A673 (cell line): ENCODE results near the gene B3GNT4. TPM values are rescaled to one million over a fixed set of nuclear protein-coding genes. Genes with fewer than 3 reads are reported as not detected.

ENCODE experiments used
- BruUV-seq: library from RNA; stranded (reverse); fragments of 400-500 nt; replicated peaks from 2 replicates; lab custom pipeline; 2021; lab: Mats Ljungman, UMichigan
- CTCF ChIA-PET: fragments of 300-600 bp; sonication (Branson Sonifier 250); formaldehyde crosslinking; loops from one replicate; lab custom pipeline; 2022; ENCODE audit warnings: antibody characterized with exemption; lab: Charles Lee
- POLR2A ChIA-PET: fragments of 300-600 bp; sonication (Branson Sonifier 250); formaldehyde crosslinking; loops from one replicate; lab custom pipeline; 2022; ENCODE audit warnings: antibody characterized with exemption; ENCODE audit not compliant: low non-redundant PET; lab: Charles Lee
- DNase-seq: peaks from one replicate; pipeline ENCODE4 v3.0.0-alpha.2; 2015; ENCODE audit warnings: low spot score
- H3K27ac ChIP-seq: fragments of 200-600 bp; sonication (generic); 2 replicates; pipeline ENCODE4 v1.5.1; 2016; ENCODE audit warnings: mixed run types, low read depth, mild to moderate bottlenecking, mixed read lengths, antibody characterized with exemption, low read length; ENCODE audit not compliant: poor library complexity, severe bottlenecking
- H3K27me3 ChIP-seq: fragments of 200-600 bp; sonication (generic); replicated peaks from 2 replicates; pipeline ENCODE4 v1.6.1; 2017; ENCODE audit warnings: mixed run types, low read depth, mild to moderate bottlenecking, mixed read lengths, antibody characterized with exemption, low read length; ENCODE audit not compliant: insufficient read depth, poor library complexity
- H3K36me3 ChIP-seq: fragments of 200-600 bp; sonication (generic); 2 replicates; pipeline ENCODE4 v1.6.1; 2016; ENCODE audit warnings: mixed run types, mild to moderate bottlenecking, mixed read lengths, antibody characterized with exemption, low read length; ENCODE audit not compliant: insufficient read depth, poor library complexity, severe bottlenecking
- H3K4me1 ChIP-seq: fragments of 200-600 bp; sonication (generic); 2 replicates; pipeline ENCODE4 v1.6.1; 2017; ENCODE audit warnings: mixed run types, mild to moderate bottlenecking, mixed read lengths, antibody characterized with exemption, low read length; ENCODE audit not compliant: insufficient read depth, poor library complexity, severe bottlenecking
- H3K4me3 ChIP-seq: fragments of 200-600 bp; sonication (generic); 2 replicates; pipeline ENCODE4 v1.5.1; 2016; ENCODE audit warnings: low read depth, mixed run types, mild to moderate bottlenecking, mixed read lengths, low read length; ENCODE audit not compliant: poor library complexity, severe bottlenecking
- H3K9me3 ChIP-seq: fragments of 200-600 bp; sonication (generic); 2 replicates; pipeline ENCODE4 v1.6.1; 2016; ENCODE audit warnings: mixed run types, low read depth, mild to moderate bottlenecking, mixed read lengths, antibody characterized with exemption, low read length; ENCODE audit not compliant: poor library complexity, severe bottlenecking
- CTCF ChIP-seq: fragments of 300-800, 200-600 bp; sonication (generic); conservative IDR thresholded peaks from 2 replicates; pipeline ENCODE4 v1.5.1; 2017; ENCODE audit warnings: low read depth, mild to moderate bottlenecking, antibody characterized with exemption, low read length, moderate library complexity, mixed read lengths
- EZH2 ChIP-seq: fragments of 200-600 bp; sonication (generic); IDR thresholded peaks from 2 replicates; pipeline ENCODE4 v1.6.1; 2017; ENCODE audit warnings: borderline replicate concordance, low read depth, mild to moderate bottlenecking, mixed read lengths, antibody characterized with exemption, low read length; ENCODE audit not compliant: poor library complexity, severe bottlenecking
- intact Hi-C: fragments of 100-400 bp; cut with micrococcal nuclease; formaldehyde crosslinking; loops from one replicate; pipeline ENCODE4 v1.10.0; 2022; ENCODE audit not compliant: unreplicated experiment
- total RNA-seq: library from RNA; stranded (reverse); gene quantifications from 2 replicates; pipeline ENCODE4 v1.2.3, GENCODE V29; 2021

B3GNT4 gene
- total RNA-seq, 1 experiment from 2014 or later, result 0.15 TPM

DNA sequence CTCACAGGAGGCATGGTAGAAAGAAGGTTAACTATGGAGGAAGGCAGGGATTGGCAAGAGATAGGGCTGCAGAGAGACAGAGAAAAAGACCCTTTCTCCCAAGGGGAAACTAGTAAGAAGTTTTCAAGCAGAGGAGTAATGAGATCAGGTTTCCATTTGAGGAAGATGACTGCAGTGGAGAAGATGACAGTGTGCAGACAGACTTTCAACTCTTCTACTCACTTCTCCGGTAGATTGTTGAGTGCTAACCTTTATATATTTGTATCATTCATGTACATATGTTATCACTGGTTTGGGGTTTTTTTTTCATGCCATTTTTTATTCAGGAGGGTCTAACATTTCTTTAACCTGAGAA, 5.9 kb upstream of the B3GNT4 start:
- Histone ChIP-seq H3K27ac (no peak overlapping the region), H3K36me3 (no peaks in the 10 kb centered on the region), H3K27me3 (no peaks in the 10 kb centered on the region), H3K9me3 (no peaks in the 10 kb centered on the region), H3K4me1 (peaks cover 6% of the 10 kb centered on the region), H3K4me3 (no peak overlapping the region)
- no peak for DNase-seq
- no peak for TF ChIP-seq CTCF
- no peak for TF ChIP-seq EZH2
- CTCF ChIA-PET, result no interaction called here
- intact Hi-C loops, result no loop called here
- no TSS peak for BruUV-seq
- POLR2A ChIA-PET, result no interaction called here

- POLR2A ChIA-PET, result no interaction called here
- CTCF ChIA-PET, result no interaction called here
- intact Hi-C loops, result no loop called here
- no TSS peak for BruUV-seq
- no peaks in the 10 kb centered on the region for H3K9me3 ChIP-seq
- no peak overlapping the region for H3K27ac ChIP-seq
- H3K36me3 ChIP-seq, result no peaks in the 10 kb centered on the region
- DNase-seq, result no peak
- peaks cover 9% of the 10 kb centered on the region for H3K27me3 ChIP-seq
- peaks cover 14% of the 10 kb centered on the region for H3K4me1 ChIP-seq
- TF ChIP-seq EZH2, result no peak
- TF ChIP-seq CTCF, result no peak
- H3K4me3 ChIP-seq, result no peak overlapping the region
Measured at GRCh38 chr12:122199484-122200355, 3.8 kb upstream of the B3GNT4 start.

- intact Hi-C loops, result no loop called here
- CTCF ChIA-PET, result no interaction called here
- H3K27me3 ChIP-seq, result peaks cover 15% of the 10 kb centered on the region
Measured at GRCh38 chr12:122200541-122201175, 2.9 kb upstream of the B3GNT4 start.

More at GRCh38 chr12:122200541-122201175, 2.9 kb upstream of the B3GNT4 start:
- POLR2A ChIA-PET, result no interaction called here
- Histone ChIP-seq H3K36me3 (no peaks in the 10 kb centered on the region), H3K4me3 (no peak overlapping the region), H3K9me3 (no peaks in the 10 kb centered on the region), H3K4me1 (peaks cover 14% of the 10 kb centered on the region), H3K27ac (no peak overlapping the region)
- TF ChIP-seq EZH2, result no peak
- TF ChIP-seq CTCF, result no peak
- no TSS peak for BruUV-seq
- no peak for DNase-seq
